IMR-90 (cell line): ENCODE data around the gene C1R. TPM values are rescaled to one million over a fixed set of nuclear protein-coding genes. Genes with fewer than 3 reads are reported as not detected.

Experiments used
- ATAC-seq: fragments of 200-7000 bp; cut with Tn5 transposase; 2 replicates; pipeline ENCODE4 v1.9.1; 2020; ENCODE audit warnings: low read depth, mild to moderate bottlenecking, moderate library complexity
- BruUV-seq: library from RNA; stranded (reverse); fragments of 400-500 nt; replicated peaks from 2 replicates; lab custom pipeline; 2021; lab: Mats Ljungman, UMichigan
- CTCF ChIA-PET: fragments of 300-600 bp; formaldehyde crosslinking; extraction: SDS; loops from one replicate; lab custom pipeline; 2021; ENCODE audit warnings: antibody characterized with exemption; lab: Yijun Ruan, JAX
- POLR2A ChIA-PET: fragments of 300-600 bp; sonication (Branson Sonifier 250); formaldehyde crosslinking; loops from one replicate; lab custom pipeline; 2022; ENCODE audit warnings: antibody characterized with exemption; ENCODE audit not compliant: unreplicated experiment; lab: Charles Lee
- DNase-seq: peaks from one replicate; pipeline ENCODE4 v3.0.0; 2013
- H2AFZ ChIP-seq: replicated peaks from 2 replicates; pipeline ENCODE3; 2013; ENCODE audit warnings: low read length, mild to moderate bottlenecking; ENCODE audit not compliant: poor library complexity
- H2AK5ac ChIP-seq: 2 replicates; pipeline ENCODE4 v1.6.1; 2013; ENCODE audit warnings: low read depth, low read length, inconsistent platforms
- H2AK9ac ChIP-seq: replicated peaks from 2 replicates; pipeline ENCODE3; 2013; ENCODE audit warnings: mild to moderate bottlenecking, low read depth, low read length, moderate library complexity; ENCODE audit not compliant: poor library complexity
- H2BK120ac ChIP-seq: 2 replicates; pipeline ENCODE4 v1.6.1; 2013; ENCODE audit warnings: low read depth, low read length, inconsistent platforms
- H2BK15ac ChIP-seq: 3 replicates; pipeline ENCODE4 v1.6.1; 2013; ENCODE audit warnings: low read depth, low read length, inconsistent platforms
- H2BK20ac ChIP-seq: 2 replicates; pipeline ENCODE4 v1.6.1; 2013; ENCODE audit warnings: low read depth, mild to moderate bottlenecking, inconsistent platforms, low read length, moderate library complexity
- H2BK5ac ChIP-seq: 2 replicates; pipeline ENCODE4 v1.6.1; 2013; ENCODE audit warnings: mild to moderate bottlenecking, low read depth, low read length, inconsistent platforms; ENCODE audit not compliant: poor library complexity, severe bottlenecking
- H3K14ac ChIP-seq: replicated peaks from 2 replicates; pipeline ENCODE4 v1.6.1; 2013; ENCODE audit warnings: low read depth, low read length, inconsistent platforms
- H3K18ac ChIP-seq: 2 replicates; pipeline ENCODE4 v1.6.1; 2013; ENCODE audit warnings: low read depth, low read length, control low read depth
- H3K23ac ChIP-seq: 2 replicates; pipeline ENCODE4 v1.6.1; 2013; ENCODE audit warnings: low read depth, low read length, inconsistent platforms
- H3K27ac ChIP-seq: 2 replicates; pipeline ENCODE4 v1.5.1; 2013; ENCODE audit warnings: mild to moderate bottlenecking, control low read depth, low read length; ENCODE audit not compliant: insufficient read depth
- H3K27me3 ChIP-seq: 2 replicates; pipeline ENCODE4 v1.6.1; 2013; ENCODE audit warnings: low read length; ENCODE audit not compliant: control insufficient read depth, insufficient read depth
- H3K36me3 ChIP-seq: 2 replicates; pipeline ENCODE4 v1.6.1; 2013; ENCODE audit warnings: low read length, mixed read lengths; ENCODE audit not compliant: control insufficient read depth, insufficient read depth
- H3K4ac ChIP-seq: 2 replicates; pipeline ENCODE4 v1.6.1; 2013; ENCODE audit warnings: low read depth, low read length, inconsistent platforms
- H3K4me1 ChIP-seq: 2 replicates; pipeline ENCODE4 v1.6.1; 2013; ENCODE audit warnings: low read length, mixed read lengths; ENCODE audit not compliant: control insufficient read depth, insufficient read depth
- H3K4me2 ChIP-seq: 2 replicates; pipeline ENCODE4 v1.6.1; 2013; ENCODE audit warnings: low read depth, mild to moderate bottlenecking, control low read depth, low read length, moderate library complexity
- H3K4me3 ChIP-seq: 2 replicates; pipeline ENCODE4 v1.5.1; 2013; ENCODE audit warnings: low read depth, mild to moderate bottlenecking, control low read depth, low read length, moderate library complexity; ENCODE audit not compliant: insufficient read depth
- H3K56ac ChIP-seq: 2 replicates; pipeline ENCODE4 v1.6.1; 2013; ENCODE audit warnings: low read length, inconsistent platforms; ENCODE audit not compliant: insufficient read depth; ENCODE audit errors: extremely low read depth
- H3K79me1 ChIP-seq, 2 experiments: 2 replicates each; pipeline ENCODE4 v1.6.1; 2013; ENCODE audit warnings: low read length in 2 of 2, inconsistent platforms in 1 of 2, low read depth in 1 of 2
- H3K9ac ChIP-seq: 2 replicates; pipeline ENCODE4 v1.6.1; 2013; ENCODE audit warnings: low read depth, low read length, control low read depth
- H3K9me1 ChIP-seq: 2 replicates; pipeline ENCODE4 v1.6.1; 2013; ENCODE audit warnings: low read length, inconsistent platforms; ENCODE audit not compliant: insufficient read depth
- H3K9me3 ChIP-seq: 2 replicates; pipeline ENCODE4 v1.6.1; 2013; ENCODE audit warnings: low read length; ENCODE audit not compliant: control insufficient read depth, insufficient read depth
- H4K20me1 ChIP-seq: 2 replicates; pipeline ENCODE4 v1.6.1; 2013; ENCODE audit warnings: low read length, inconsistent platforms; ENCODE audit not compliant: insufficient read depth
- H4K5ac ChIP-seq: 2 replicates; pipeline ENCODE4 v1.6.1; 2013; ENCODE audit warnings: mild to moderate bottlenecking, low read depth, low read length, control low read depth
- H4K8ac ChIP-seq, 2 experiments: 2 replicates each; pipeline ENCODE4 v1.6.1; 2013; ENCODE audit warnings: low read depth in 2 of 2, low read length in 2 of 2, control low read depth in 1 of 2, inconsistent platforms in 1 of 2
- H4K91ac ChIP-seq: 2 replicates; pipeline ENCODE4 v1.6.1; 2013; ENCODE audit warnings: low read depth, low read length, inconsistent platforms; ENCODE audit not compliant: insufficient read depth
- BHLHE40 ChIP-seq: fragments of 150-350 bp; IDR thresholded peaks from 2 replicates; pipeline ENCODE4 v1.6.1; 2016; ENCODE audit warnings: mild to moderate bottlenecking, low read depth, low read length
- CEBPB ChIP-seq: IDR thresholded peaks from 2 replicates; pipeline ENCODE4 v1.6.1; 2012; ENCODE audit warnings: low read depth, low read length, improper control_type of control experiment
- CHD1 ChIP-seq: IDR thresholded peaks from 2 replicates; pipeline ENCODE4 v1.6.1; 2012; ENCODE audit warnings: low read depth, low read length, improper control_type of control experiment
- CTCF ChIP-seq: conservative IDR thresholded peaks from 2 replicates; pipeline ENCODE4 v1.5.1; 2012; ENCODE audit warnings: mild to moderate bottlenecking, low read depth, low read length, improper control_type of control experiment
- ELK1 ChIP-seq: fragments of 150-350 bp; IDR thresholded peaks from 2 replicates; pipeline ENCODE4 v1.6.1; 2016; ENCODE audit warnings: low read depth, mild to moderate bottlenecking, low read length, moderate library complexity, borderline replicate concordance
- MAFK ChIP-seq: IDR thresholded peaks from 2 replicates; pipeline ENCODE4 v1.6.1; 2012; ENCODE audit warnings: low read depth, low read length, improper control_type of control experiment
- MAZ ChIP-seq: IDR thresholded peaks from 2 replicates; pipeline ENCODE4 v1.6.1; 2012; ENCODE audit warnings: low read depth, mild to moderate bottlenecking, low read length, improper control_type of control experiment, moderate library complexity, borderline replicate concordance
- NFE2L2 ChIP-seq: fragments of 150-350 bp; IDR thresholded peaks from 2 replicates; pipeline ENCODE4 v1.6.1; 2016; ENCODE audit warnings: low read depth, mild to moderate bottlenecking, low read length
- POLR2A ChIP-seq: IDR thresholded peaks from 2 replicates; pipeline ENCODE4 v1.6.1; 2012; ENCODE audit warnings: mild to moderate bottlenecking, low read depth, low read length
- RAD21 ChIP-seq: IDR thresholded peaks from 2 replicates; pipeline ENCODE4 v1.6.1; 2012; ENCODE audit warnings: low read length, improper control_type of control experiment
- RFX5 ChIP-seq: IDR thresholded peaks from 2 replicates; pipeline ENCODE4 v1.8.0; 2012; ENCODE audit warnings: low read depth, mild to moderate bottlenecking, low read length, moderate library complexity
- SMC3 ChIP-seq: fragments of 150-350 bp; IDR thresholded peaks from 2 replicates; pipeline ENCODE4 v1.6.1; 2016; ENCODE audit warnings: low read depth, mild to moderate bottlenecking, antibody characterized with exemption, low read length, moderate library complexity
- USF2 ChIP-seq: fragments of 150-350 bp; IDR thresholded peaks from 2 replicates; pipeline ENCODE4 v1.6.1; 2017; ENCODE audit warnings: mild to moderate bottlenecking, antibody characterized with exemption, low read length, low read depth
- WGBS, 2 experiments: methylation state at CpG; one replicate each; pipeline versions ENCODE4 v1.1.5 to v1.1.7; 2013; ENCODE audit warnings: missing lambda C conversion rate in 2 of 2; ENCODE audit not compliant: insufficient read length in 1 of 2; ENCODE audit errors: extremely low coverage in 2 of 2; 5-methylcytosine and 5-hydroxymethylcytosine counted together
- dilution Hi-C: fragments of 300-500 bp; cut with HindIII; formaldehyde crosslinking; loops from one replicate; pipeline ENCODE4 v1.14.3; 2018; ENCODE audit warnings: low sequenced_read_pairs; ENCODE audit not compliant: unreplicated experiment
- in situ Hi-C: fragments of 300-500 bp; cut with MboI; formaldehyde crosslinking; loops from 3 replicates; pipeline ENCODE4 v1.14.3; 2019; ENCODE audit warnings: low sequenced_read_pairs, inconsistent platforms, mixed read lengths
- intact Hi-C: fragments of 100-400 bp; cut with micrococcal nuclease; formaldehyde crosslinking; loops from 2 replicates; pipeline ENCODE4 v1.10.0; 2022
- polyA plus RNA-seq, 3 experiments: library from polyadenylated mRNA; depleted of rRNA; stranded (reverse); fragments of >200 nt; gene quantifications; 2 replicates each; pipeline ENCODE4 v1.2.3, GENCODE V29; 2012; ENCODE audit warnings: low replicate concordance in 1 of 3
- total RNA-seq: library from RNA; depleted of rRNA; stranded (reverse); fragments of >200 nt; gene quantifications from 2 replicates; pipeline ENCODE4 v1.2.3, GENCODE V29; 2012

The C1R gene
- total and polyA plus RNA-seq, 2 of the 4 experiments (the other 2 are of a cell fraction) = 38.4 to 165 TPM

GRCh38 chr12:7108796-7109571 lies 16.7 kb upstream of the C1R start, which contains the start of gene C1RL:
Gene C1RL, minus strand, starts transcription at chr12:7109214. Its CDS starts 34 bp downstream, at chr12:7109180.
- peak within 1 kb of the TSS; percentile 100 for H3K4ac ChIP-seq
- dilution Hi-C loops = no loop called here
- peak within 1 kb of the TSS; percentile 98 for H3K9ac ChIP-seq
- peak within 1 kb of the TSS; percentile 96 for H3K4me2 ChIP-seq
- peak within 1 kb of the TSS; percentile 100 for H2AK9ac ChIP-seq
- H4K5ac ChIP-seq = peak within 1 kb of the TSS; percentile 97
- intact Hi-C loops = loop anchor here (1.0 kb wide), 3 partner anchors 49 to 139 kb away; partner anchors contain the start of genes C1S, EMG1 and PHB2
- H3K14ac ChIP-seq = peak within 1 kb of the TSS; percentile 100
- H3K4me3 ChIP-seq = peak within 1 kb of the TSS; percentile 66
- no peaks in the 10 kb centered on the region for H3K9me3 ChIP-seq
- peak within 1 kb of the TSS; percentile 94 for H3K56ac ChIP-seq
- H2BK5ac ChIP-seq = peak within 1 kb of the TSS; percentile 97
- no peaks in the 10 kb centered on the region; the same call in 1 of the 2 replicates for H4K20me1 ChIP-seq
- H3K4me1 ChIP-seq = peaks cover 5% of the 10 kb centered on the region; the same call in 1 of the 2 replicates
- DNase-seq (peak; percentile 77), ATAC-seq (peak; percentile 58)
- 0% methylated on average over 7 of the region's 23 CpGs; no CpG with 5 or more reads in 1 of the 2 experiments for WGBS, 2 experiments
- peak within 1 kb of the TSS; percentile 97 for H3K27ac ChIP-seq
- H3K23ac ChIP-seq = peak within 1 kb of the TSS; percentile 99
- H2BK20ac ChIP-seq = peak within 1 kb of the TSS; percentile 72
- BruUV-seq = no TSS peak
- peak within 1 kb of the TSS; percentile 100 for H4K91ac ChIP-seq
- H3K18ac ChIP-seq = peak within 1 kb of the TSS; percentile 99
- no peaks in the 10 kb centered on the region for H3K27me3 ChIP-seq
- POLR2A ChIA-PET = interaction anchor here (1.0 kb wide), 1 partner anchor 183 kb away, joined by 3 read pairs; no protein-coding TSS in a partner anchor
- peak within 1 kb of the TSS; percentile 94 for H2BK120ac ChIP-seq
- 0 out of 2 replicates have a peak, but pooled peaks cover 2% of the 10 kb centered on the region for H3K9me1 ChIP-seq
- peak within 1 kb of the TSS; percentile 93; the same call in 2 of the 3 replicates for H2BK15ac ChIP-seq
- peaks cover 8% of the 10 kb centered on the region for H3K36me3 ChIP-seq
- peak within 1 kb of the TSS; percentile 95 for H2AK5ac ChIP-seq
- peak within 1 kb of the TSS; percentile 98 for H2AFZ ChIP-seq
- H4K8ac ChIP-seq = peak within 1 kb of the TSS; percentile 97 to 100
- peaks cover 24 to 53% of the 10 kb centered on the region in 2 experiments; a peak in 3 of 4 replicates for H3K79me1 ChIP-seq
- CTCF ChIA-PET = interaction anchor here (0.6 to 2.1 kb wide), 8 partner anchors 10 to 164 kb away, joined by 3 to 9 read pairs (median 4); partner anchors contain the start of gene C1S
- in situ Hi-C loops = no loop called here
- TF ChIP-seq MAFK (no peak), ELK1 (no peak), RFX5 (no peak), NFE2L2 (peak; percentile 16; the same call in 1 of the 2 replicates), POLR2A (peak; percentile 15; the same call in 1 of the 2 replicates), CHD1 (no peak), SMC3 (peak; percentile 86), CEBPB (peak; percentile 97), MAZ (0 out of 2 replicates have a peak, but pooled peaks have one; percentile 53), CTCF (peak; percentile 93), USF2 (no peak), BHLHE40 (no peak), RAD21 (peak; percentile 79)
